Measurements from ENCODE around the gene NHEJ1.

DNA sequence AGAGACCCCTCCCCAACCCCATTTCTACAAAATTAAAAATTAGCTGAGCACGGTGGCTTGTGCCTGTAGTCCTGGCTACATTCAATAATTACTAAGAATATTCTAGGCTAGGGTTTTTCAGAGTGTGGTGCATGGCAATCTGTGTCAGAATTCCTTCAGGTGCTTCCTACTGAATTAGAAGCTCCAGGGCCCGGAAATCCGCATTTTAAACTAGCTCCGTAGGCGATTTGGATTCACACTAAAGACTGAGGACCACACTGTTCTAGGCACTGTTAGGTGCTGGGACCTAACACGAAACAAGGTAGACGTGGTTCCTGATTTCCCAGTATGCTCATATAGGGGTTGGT is 45.3 kb upstream of the NHEJ1 start:
- TF ChIP-seq TCF7L2 (IDR thresholded peaks at IDR 0.05; ENCODE audit: low read depth, low read length) (no peak), E2F3 (CRISPR knock-in tag; IDR thresholded peaks at IDR 0.05) (no peak), FUS (optimal IDR thresholded peaks at IDR 0.05; ENCODE audit: low read depth, low read length) (no peak), XRCC4 (IDR thresholded peaks at IDR 0.05; ENCODE audit: extremely low read depth, insufficient read depth, insufficient read length) (no peak)

Data from K562 (cell line).